Naive B cell (primary cell): ENCODE data around the gene KRT5. TPM values are rescaled to one million over a fixed set of nuclear protein-coding genes. Genes with fewer than 3 reads are reported as not detected.
"Not testable (repeated sequence)": the region's sequence is repeated elsewhere in the genome, so short reads cannot be mapped to it uniquely, and the experiment has no call there.

Source experiments
- ATAC-seq, 2 donors: fragments of 150-1000 bp; cut with Tn5 transposase; 2 replicates each; pipeline ENCODE4 v1.10.0; 2021; ENCODE audit warnings: low read depth in 2 of 2, mild to moderate bottlenecking in 2 of 2, moderate library complexity in 2 of 2
- DNase-seq: peaks from one replicate; pipeline ENCODE4 v3.0.0; 2022
- H3K27ac Mint-ChIP-seq, 6 donors: one replicate each; pipeline ENCODE4 v1.8.0; 2020 to 2022; ENCODE audit warnings: mild to moderate bottlenecking in 6 of 6, mixed read lengths in 6 of 6, moderate library complexity in 5 of 6, inconsistent platforms in 2 of 6
- H3K27me3 Mint-ChIP-seq, 3 donors: one replicate each; pipeline ENCODE4 v1.8.0; 2021 to 2022; ENCODE audit warnings: mixed read lengths in 3 of 3, mild to moderate bottlenecking in 1 of 3
- H3K36me3 Mint-ChIP-seq, 2 donors: one replicate each; pipeline ENCODE4 v1.8.0; 2020 to 2022; ENCODE audit warnings: mixed read lengths in 2 of 2, inconsistent platforms in 1 of 2, mild to moderate bottlenecking in 1 of 2
- H3K4me1 Mint-ChIP-seq, 3 donors: one replicate each; pipeline ENCODE4 v1.8.0; 2020 to 2022; ENCODE audit warnings: mixed read lengths in 3 of 3, inconsistent platforms in 1 of 3, mild to moderate bottlenecking in 1 of 3, moderate library complexity in 1 of 3
- H3K4me3 Mint-ChIP-seq, 8 donors: one replicate each; pipeline ENCODE4 v1.8.0; 2020 to 2022; ENCODE audit warnings: mild to moderate bottlenecking in 8 of 8, mixed read lengths in 8 of 8, moderate library complexity in 8 of 8, inconsistent platforms in 2 of 8
- H3K9me3 Mint-ChIP-seq, 7 donors: one replicate each; pipeline ENCODE4 v1.8.0; 2020 to 2022; ENCODE audit warnings: mixed read lengths in 7 of 7, mild to moderate bottlenecking in 5 of 7, inconsistent platforms in 2 of 7, moderate library complexity in 1 of 7
- polyA plus RNA-seq, 6 donors: library from polyadenylated mRNA; unstranded; fragments of 300-500 nt; fragmentation: Illumina TruSeq; gene quantifications; one replicate each; pipeline ENCODE4 v1.2.3, GENCODE V29; 2021; ENCODE audit warnings: low read depth in 6 of 6

The KRT5 gene
- polyA plus RNA-seq, 6 donors from 2014 or later = not detected

DNA sequence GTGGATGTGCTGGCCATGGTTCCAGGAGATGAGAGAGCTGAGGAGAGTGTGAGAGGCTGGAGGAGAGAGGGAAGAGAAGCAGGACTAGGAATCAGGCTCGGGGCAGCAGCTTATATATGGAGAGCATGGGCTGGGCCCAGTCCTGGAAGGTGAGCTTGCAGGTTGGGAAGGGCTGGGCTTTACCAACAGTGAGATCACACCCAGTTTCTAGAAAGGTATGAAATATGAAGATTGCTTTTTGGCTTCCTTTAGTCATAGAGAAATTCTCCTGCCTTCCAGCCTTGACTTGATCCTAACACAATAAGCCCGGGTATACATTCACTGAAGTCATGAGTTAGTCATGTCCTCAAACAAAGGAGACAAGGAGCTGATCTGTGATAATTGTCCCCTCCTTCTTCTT lies 27.0 kb downstream of the KRT5 start, which contains the start of gene KRT6A:
TSS of gene KRT6A (minus strand) at position 86 of the 400 bp plus-strand sequence. CDS start at position 17, 69 bp downstream.
- H3K27me3 Mint-ChIP-seq = peaks cover 21 to 43% (median 39%) of the 10 kb centered on the region in 3 donors
- H3K36me3 Mint-ChIP-seq = no peaks in the 10 kb centered on the region
- peak within 1 kb of the TSS in 1 of 8 donors; percentile 45 for H3K4me3 Mint-ChIP-seq
- no peaks in the 10 kb centered on the region for H3K9me3 Mint-ChIP-seq
- peaks cover 5 to 8% (median 6%) of the 10 kb centered on the region in 3 donors for H3K4me1 Mint-ChIP-seq
- ATAC-seq (no peak), DNase-seq (no peak)
- H3K27ac Mint-ChIP-seq = no peak within 1 kb of the TSS

DNA sequence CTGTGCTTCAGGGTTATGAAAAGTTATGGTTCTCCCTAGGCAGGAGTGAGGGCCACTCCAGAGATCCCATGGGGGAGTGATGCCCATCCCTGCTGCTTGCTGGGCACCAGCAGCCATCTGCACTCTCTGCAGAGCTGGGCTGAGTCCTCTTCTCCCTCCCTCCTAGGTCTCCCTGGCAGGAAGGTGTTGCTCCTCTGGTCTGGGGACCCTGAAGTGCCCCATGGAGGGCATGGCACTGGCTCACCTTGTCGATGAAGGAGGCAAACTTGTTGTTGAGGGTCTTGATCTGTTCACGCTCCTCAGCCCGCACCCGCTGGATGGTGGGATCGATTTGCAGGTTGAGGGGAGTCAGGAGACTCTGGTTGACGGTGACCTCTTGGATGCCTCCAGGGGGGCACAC lies 27.8 kb downstream of the KRT5 start:
- H3K36me3 Mint-ChIP-seq, ATAC-seq, H3K9me3 Mint-ChIP-seq, H3K4me1 Mint-ChIP-seq, DNase-seq, H3K4me3 Mint-ChIP-seq, H3K27ac Mint-ChIP-seq: not testable (repeated sequence)
- peaks cover 18 to 41% (median 35%) of the 10 kb centered on the region in 3 donors for H3K27me3 Mint-ChIP-seq

DNA sequence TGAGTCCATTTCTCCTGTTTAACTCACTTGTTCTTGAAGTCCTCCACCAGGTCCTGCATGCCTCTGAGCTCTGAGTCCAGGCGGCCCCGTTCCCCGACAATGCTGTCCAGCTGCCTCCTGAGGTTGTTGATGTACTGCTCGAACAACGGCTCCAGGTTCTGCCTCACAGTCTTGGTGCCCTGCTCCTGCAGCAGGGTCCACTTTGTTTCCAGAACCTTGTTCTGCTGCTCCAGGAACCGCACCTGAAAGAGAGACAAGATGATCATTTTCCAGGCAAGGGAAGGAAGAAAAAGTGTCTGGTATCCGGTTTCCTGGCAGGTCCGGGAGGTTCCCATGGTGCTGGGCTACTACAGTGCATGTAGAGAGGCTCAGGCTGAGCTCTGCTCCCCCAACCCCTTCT lies 28.7 kb downstream of the KRT5 start:
- H3K27ac Mint-ChIP-seq = peak overlapping the region in 2 of 6 donors; percentile 4 to 79
- H3K4me1 Mint-ChIP-seq = not testable (repeated sequence)
- H3K27me3 Mint-ChIP-seq = peaks cover 18 to 45% (median 36%) of the 10 kb centered on the region in 3 donors

DNA sequence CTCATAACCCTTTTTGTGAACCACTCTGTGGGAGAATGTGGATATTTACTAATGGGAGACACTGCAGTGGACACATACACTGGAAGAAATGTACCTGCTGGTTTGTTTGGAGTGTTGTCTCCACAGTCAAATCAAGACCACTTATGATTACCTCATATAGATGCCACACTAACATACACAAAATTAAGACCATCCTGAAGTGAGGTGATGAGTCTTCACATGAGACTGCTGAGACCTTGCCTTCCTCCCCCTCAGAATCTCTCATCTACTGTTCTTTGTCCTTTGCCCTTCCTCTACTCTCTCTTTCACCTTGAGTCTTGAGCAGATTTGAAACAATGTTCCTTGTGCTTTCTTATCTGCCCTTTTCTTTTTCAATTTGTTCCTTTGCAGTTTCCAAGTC lies 31.5 kb downstream of the KRT5 start:
- Mint-ChIP-seq H3K27me3 (peaks cover 15 to 49% (median 44%) of the 10 kb centered on the region in 3 donors), H3K4me1 (no peaks in the 10 kb centered on the region), H3K36me3 (peaks cover 8 to 12% of the 10 kb centered on the region in 2 donors), H3K4me3 (no peak overlapping the region), H3K9me3 (peaks cover 0 to 19% (median 11%) of the 10 kb centered on the region in 7 donors), H3K27ac (no peak overlapping the region)
- ATAC-seq (no peak), DNase-seq (no peak)

More for the DNA sequence above, 28.7 kb downstream of the KRT5 start:
- not testable (repeated sequence) for DNase-seq, ATAC-seq, H3K36me3 Mint-ChIP-seq, H3K9me3 Mint-ChIP-seq
- peak overlapping the region in 1 of 8 donors; percentile 29 for H3K4me3 Mint-ChIP-seq

DNA sequence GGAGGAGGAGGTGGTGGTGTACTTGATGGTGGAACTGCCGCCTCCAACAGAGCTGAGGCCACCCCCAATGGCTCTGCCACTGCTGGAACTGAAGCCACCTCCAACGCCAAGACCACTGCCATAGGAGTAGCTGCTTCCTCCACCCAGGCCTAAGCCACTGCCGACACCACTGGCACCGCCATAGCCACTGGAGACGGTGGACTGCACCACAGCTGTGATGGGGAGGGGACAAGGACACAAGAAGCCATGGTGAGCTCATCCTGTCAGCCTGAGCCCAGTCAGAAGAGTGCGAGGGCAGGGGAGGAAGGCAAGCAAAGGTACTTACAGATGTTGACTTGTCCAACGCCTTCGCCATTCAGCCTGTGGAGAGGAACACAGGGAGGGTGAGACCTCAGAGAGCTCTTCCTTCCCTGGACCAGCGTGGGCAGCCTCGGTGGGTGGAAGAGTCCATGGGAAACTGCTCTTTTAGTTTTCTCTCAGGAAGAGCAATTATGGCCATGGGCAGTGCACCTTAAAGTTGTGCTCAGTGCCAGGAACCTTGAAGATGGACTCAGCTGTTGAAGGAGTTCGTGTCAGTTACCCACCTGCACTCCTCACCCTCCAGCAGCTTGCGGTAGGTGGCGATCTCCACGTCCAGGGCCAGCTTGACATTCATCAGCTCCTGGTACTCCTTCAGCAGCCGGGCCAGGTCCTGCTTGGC lies 32.3 kb downstream of the KRT5 start:
- H3K27me3 Mint-ChIP-seq = peaks cover 20 to 50% (median 49%) of the 10 kb centered on the region in 3 donors

DNA sequence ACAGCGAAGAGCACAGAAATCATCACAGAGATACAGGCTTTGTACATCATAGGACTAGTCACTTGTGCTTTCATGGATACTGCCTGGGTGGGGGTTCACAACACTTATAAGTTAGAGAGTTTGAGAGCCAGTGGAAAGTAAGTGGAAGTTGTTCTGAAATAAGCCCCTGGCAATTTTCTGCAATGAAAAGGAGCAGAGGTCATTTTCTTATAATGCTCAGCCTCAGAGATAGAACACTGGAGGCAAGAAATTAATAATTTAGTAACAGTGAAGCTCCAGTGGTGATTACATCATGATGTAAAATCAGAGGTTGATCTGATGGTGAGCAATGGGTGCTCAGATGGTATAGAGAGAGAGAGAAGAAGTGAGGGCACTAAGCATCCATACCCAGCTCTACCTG lies 33.0 kb downstream of the KRT5 start:
- H3K9me3 Mint-ChIP-seq = peaks cover 0 to 27% (median 11%) of the 10 kb centered on the region in 7 donors
- no peak overlapping the region for H3K27ac Mint-ChIP-seq
- no peak overlapping the region for H3K4me3 Mint-ChIP-seq
- no peaks in the 10 kb centered on the region for H3K4me1 Mint-ChIP-seq
- peaks cover 8 to 12% of the 10 kb centered on the region in 2 donors for H3K36me3 Mint-ChIP-seq
- ATAC-seq = no peak
- peaks cover 23 to 51% (median 50%) of the 10 kb centered on the region in 3 donors for H3K27me3 Mint-ChIP-seq
- no peak for DNase-seq

More for the DNA sequence above, 32.3 kb downstream of the KRT5 start:
- Mint-ChIP-seq H3K36me3 (peaks cover 8 to 12% of the 10 kb centered on the region in 2 donors), H3K9me3 (peaks cover 0 to 27% (median 11%) of the 10 kb centered on the region in 7 donors)
- not testable (repeated sequence) for H3K4me1 Mint-ChIP-seq, H3K27ac Mint-ChIP-seq, ATAC-seq, H3K4me3 Mint-ChIP-seq, DNase-seq

DNA sequence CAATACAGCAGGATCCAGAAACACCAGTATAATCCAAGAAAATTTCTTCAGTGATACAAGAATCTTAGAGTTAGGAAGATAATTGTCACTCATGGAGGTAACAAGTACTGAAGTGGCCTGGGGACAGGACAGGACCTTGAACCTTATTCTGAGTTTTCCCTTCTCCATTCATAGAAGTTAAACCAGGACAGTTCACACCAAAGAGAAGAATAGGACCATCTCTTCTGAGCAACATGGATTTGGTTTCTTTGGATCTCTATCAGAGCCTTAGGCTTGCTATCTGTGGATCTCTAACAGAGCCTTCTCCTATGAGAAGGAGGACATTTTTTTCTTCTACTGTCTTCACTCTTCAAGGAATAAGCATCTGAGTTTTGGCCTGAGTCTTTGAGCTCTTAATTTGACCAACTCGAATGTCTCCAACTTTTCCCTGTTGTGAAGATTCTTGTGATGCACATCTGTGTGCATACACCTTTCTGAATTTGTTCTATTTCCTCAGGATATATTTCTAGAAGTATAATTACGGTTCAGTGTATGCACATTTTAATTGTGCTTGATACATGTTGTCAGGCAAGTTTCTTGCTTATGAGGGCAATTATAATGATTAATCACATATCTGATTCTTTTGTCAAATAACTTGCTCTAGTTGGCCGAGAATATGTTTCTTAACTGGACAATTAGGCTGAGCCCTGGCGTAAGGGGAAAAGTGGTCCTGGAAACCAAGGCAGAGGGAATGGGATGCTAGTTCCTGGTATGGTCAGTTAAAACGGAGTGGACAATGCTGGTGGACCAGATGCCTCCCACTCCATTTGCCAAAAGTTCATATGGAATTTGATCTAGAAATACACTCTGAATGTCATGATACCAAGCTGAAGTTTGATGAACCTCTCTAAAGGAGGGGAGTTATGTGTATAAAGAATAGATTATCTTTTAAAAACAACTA lies 33.8 kb downstream of the KRT5 start:
- Mint-ChIP-seq H3K27me3 (peaks cover 17 to 44% (median 43%) of the 10 kb centered on the region in 3 donors), H3K4me3 (no peak overlapping the region), H3K36me3 (peaks cover 8 to 12% of the 10 kb centered on the region in 2 donors), H3K4me1 (no peaks in the 10 kb centered on the region), H3K9me3 (peaks cover 0 to 27% (median 11%) of the 10 kb centered on the region in 7 donors), H3K27ac (no peak overlapping the region)
- ATAC-seq = no peak
- no peak for DNase-seq

DNA sequence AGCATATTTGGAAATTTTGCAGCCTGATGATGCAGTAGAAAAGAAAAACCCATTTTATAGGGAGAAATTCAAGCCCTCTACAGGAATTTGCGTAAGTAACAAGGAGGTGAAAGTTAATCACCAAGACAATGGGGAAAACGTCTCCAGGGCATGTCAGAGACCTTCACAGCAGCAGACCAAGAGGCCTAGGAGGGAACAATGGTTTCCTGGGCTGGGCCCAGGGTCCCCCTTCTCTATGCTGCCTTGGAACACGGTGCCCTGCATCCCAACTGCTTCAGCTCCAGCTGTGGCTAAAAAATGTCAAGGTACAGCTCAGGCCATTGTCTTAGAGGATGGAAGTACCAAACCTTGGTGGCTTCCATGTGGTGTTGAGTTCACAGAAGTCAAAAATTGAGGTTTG lies 40.1 kb downstream of the KRT5 start:
- Mint-ChIP-seq H3K27me3 (peaks cover 22 to 38% (median 22%) of the 10 kb centered on the region in 3 donors), H3K27ac (no peak overlapping the region), H3K36me3 (peaks cover 6 to 8% of the 10 kb centered on the region in 2 donors), H3K9me3 (peaks cover 0 to 53% (median 14%) of the 10 kb centered on the region in 7 donors), H3K4me1 (no peaks in the 10 kb centered on the region), H3K4me3 (no peak overlapping the region)
- DNase-seq = no peak
- no peak for ATAC-seq

DNA sequence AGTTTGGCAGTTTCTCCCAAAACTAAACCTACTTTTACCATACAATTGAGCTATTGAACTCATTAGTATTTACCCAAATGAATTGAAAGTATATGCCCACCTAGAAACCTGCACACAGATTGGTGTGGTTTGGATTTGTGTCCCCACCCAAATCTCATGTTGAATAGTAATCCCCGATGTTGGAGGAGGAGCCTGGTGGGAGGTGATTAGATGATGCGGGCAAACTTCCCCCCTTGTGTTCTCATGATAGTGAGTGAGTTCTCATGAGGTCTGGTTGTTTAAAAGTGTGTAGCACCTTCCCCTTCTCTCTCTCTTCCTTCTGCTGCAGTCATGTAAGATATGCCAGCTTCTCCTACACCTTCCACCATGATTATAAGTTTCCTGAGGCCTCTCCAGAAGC lies 42.5 kb downstream of the KRT5 start:
- Mint-ChIP-seq H3K4me3 (no peak overlapping the region), H3K4me1 (no peaks in the 10 kb centered on the region), H3K27ac (no peak overlapping the region), H3K36me3 (no peaks in the 10 kb centered on the region), H3K9me3 (peaks cover 0 to 30% (median 6%) of the 10 kb centered on the region in 7 donors), H3K27me3 (peaks cover 1 to 20% (median 14%) of the 10 kb centered on the region in 3 donors)
- ATAC-seq = no peak
- no peak for DNase-seq

DNA sequence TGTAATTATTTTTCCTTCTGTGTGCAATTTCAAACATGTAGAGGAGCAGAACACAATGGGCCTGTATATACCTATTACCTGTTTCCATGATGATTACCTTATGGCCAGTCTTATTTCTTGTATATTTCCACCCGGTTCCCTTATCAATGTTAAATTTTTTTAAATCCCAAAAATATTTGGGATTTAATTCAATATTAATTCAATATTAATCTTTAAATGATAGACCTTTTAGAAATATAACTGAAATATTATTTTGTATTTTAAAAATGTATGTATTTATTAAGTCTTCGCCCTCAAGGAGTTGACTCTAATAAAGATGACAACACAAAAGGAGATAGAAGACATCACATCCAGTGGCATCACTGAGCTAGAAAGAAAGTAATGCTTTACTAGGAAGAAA lies 46.0 kb downstream of the KRT5 start:
- Mint-ChIP-seq H3K4me1 (no peaks in the 10 kb centered on the region), H3K27ac (no peak overlapping the region), H3K4me3 (no peak overlapping the region), H3K27me3 (peaks cover 0 to 22% (median 12%) of the 10 kb centered on the region in 3 donors), H3K9me3 (peaks cover 0 to 22% (median 2%) of the 10 kb centered on the region in 7 donors), H3K36me3 (no peaks in the 10 kb centered on the region)
- ATAC-seq (no peak), DNase-seq (no peak)

DNA sequence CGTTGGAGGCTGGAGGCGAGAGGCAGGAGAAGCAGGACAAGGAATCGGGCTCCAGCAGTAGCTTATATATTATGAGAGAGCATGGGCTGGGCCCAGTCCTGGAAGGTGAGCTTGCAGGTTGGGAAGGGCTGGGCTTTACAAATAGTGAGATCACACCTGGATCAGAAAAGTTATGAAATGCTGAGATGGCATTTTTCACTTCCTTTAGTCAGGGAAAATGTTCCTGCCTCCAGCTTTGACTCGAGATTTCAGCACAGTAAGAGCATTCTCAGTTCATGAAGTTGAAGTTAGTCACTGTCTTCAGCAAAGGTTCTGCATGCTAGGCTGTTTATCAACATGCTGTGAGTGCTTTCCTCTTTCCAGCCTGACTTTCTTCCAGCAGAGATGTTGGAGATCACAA lies 46.4 kb downstream of the KRT5 start, which contains the start of gene KRT6C:
TSS of gene KRT6C (minus strand) at position 38 of the 400 bp plus-strand sequence. CDS start 68 bp downstream, outside the sequence.
- Mint-ChIP-seq H3K4me3 (no peak within 1 kb of the TSS), H3K27ac (no peak within 1 kb of the TSS)
- ATAC-seq = no peak

DNA sequence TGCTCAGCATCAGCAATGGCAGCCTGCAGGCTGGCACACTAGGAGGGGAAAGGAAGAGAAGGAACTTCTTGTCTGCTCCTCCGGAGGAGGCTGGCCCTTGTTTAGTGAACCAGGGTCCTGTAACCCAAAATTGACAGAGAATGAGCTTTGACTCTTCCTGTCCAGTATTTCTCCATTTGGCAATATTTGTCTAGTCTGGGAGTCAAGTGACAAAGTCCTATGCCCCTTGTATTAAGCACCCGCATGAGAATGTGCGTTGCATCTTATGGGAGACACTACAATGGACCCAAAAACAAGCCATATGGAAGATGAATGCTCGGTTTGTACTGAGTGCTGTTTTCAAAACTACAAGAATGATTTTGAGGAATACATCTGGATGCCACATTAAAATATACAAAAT lies 50.3 kb downstream of the KRT5 start:
- ATAC-seq (no peak), DNase-seq (no peak)
- H3K9me3 Mint-ChIP-seq = no peaks in the 10 kb centered on the region
- no peaks in the 10 kb centered on the region for H3K4me1 Mint-ChIP-seq
- H3K36me3 Mint-ChIP-seq = no peaks in the 10 kb centered on the region
- H3K4me3 Mint-ChIP-seq = no peak overlapping the region
- H3K27ac Mint-ChIP-seq = no peak overlapping the region
- peaks cover 5 to 31% (median 16%) of the 10 kb centered on the region in 3 donors for H3K27me3 Mint-ChIP-seq

More for the DNA sequence above, 46.4 kb downstream of the KRT5 start, which contains the start of gene KRT6C:
- Mint-ChIP-seq H3K36me3 (no peaks in the 10 kb centered on the region), H3K4me1 (no peaks in the 10 kb centered on the region), H3K27me3 (peaks cover 3 to 22% (median 12%) of the 10 kb centered on the region in 3 donors), H3K9me3 (peaks cover 0 to 17% (median 2%) of the 10 kb centered on the region in 7 donors)
- no peak for DNase-seq

DNA sequence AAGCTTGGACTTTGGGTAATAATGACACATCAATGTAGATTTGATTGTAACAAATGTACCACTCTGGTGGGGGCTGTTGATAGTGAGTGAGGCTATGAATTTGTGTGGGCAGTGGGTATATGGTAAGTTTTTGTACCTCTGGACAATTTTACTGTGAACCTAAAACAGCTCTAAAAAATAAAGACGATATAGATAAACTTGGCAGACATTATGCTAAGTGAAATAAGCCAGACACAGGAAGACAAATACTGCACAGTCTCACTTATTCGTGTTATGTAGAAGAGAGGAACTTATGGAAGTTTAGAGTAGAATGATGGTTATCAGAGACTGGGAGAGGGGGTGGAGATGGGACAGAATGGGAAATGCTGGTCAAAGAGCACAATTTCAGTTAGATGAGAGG lies 55.3 kb downstream of the KRT5 start:
- H3K4me3 Mint-ChIP-seq = no peak overlapping the region
- H3K27me3 Mint-ChIP-seq = peaks cover 23 to 37% (median 26%) of the 10 kb centered on the region in 3 donors
- H3K36me3 Mint-ChIP-seq = no peaks in the 10 kb centered on the region
- no peaks in the 10 kb centered on the region for H3K9me3 Mint-ChIP-seq
- ATAC-seq (no peak), DNase-seq (no peak)
- H3K4me1 Mint-ChIP-seq = no peaks in the 10 kb centered on the region
- H3K27ac Mint-ChIP-seq = no peak overlapping the region
